ENCODE results near the gene METTL25.

Gene METTL25

GRCh38 chr12:82436354-82436753 is 78.0 kb downstream of the METTL25 start:
- no peak overlapping the region for H3K9ac ChIP-seq
- H3K36me3 ChIP-seq (ENCODE audit: control insufficient read depth, insufficient read depth, low read length): no peaks in the 10 kb centered on the region
- no peaks in the 10 kb centered on the region for H3K79me2 ChIP-seq
- no peak overlapping the region for H3K4me2 ChIP-seq (ENCODE audit: low read length)
- no peak overlapping the region for H2AFZ ChIP-seq
- H3K4me1 ChIP-seq: no peaks in the 10 kb centered on the region
- H3K27me3 ChIP-seq (ENCODE audit: control insufficient read depth, insufficient read depth, low read length): no peaks in the 10 kb centered on the region
- no peaks in the 10 kb centered on the region for H3K9me3 ChIP-seq (ENCODE audit: control insufficient read depth, low read length)
- no peak for TF ChIP-seq CTCF (IDR thresholded peaks at IDR 0.05)
- no peak overlapping the region for H3K4me3 ChIP-seq (ENCODE audit: low read depth, low read length)
- no peak overlapping the region for H3K27ac ChIP-seq

GRCh38 chr12:82437744-82438143 is 79.4 kb downstream of the METTL25 start:
- H3K79me2 ChIP-seq: no peaks in the 10 kb centered on the region
- no peaks in the 10 kb centered on the region for H3K27me3 ChIP-seq (ENCODE audit: control insufficient read depth, insufficient read depth, low read length)
- H2AFZ ChIP-seq: no peak overlapping the region
- no peak for TF ChIP-seq CTCF (IDR thresholded peaks at IDR 0.05)
- no peaks in the 10 kb centered on the region for H3K4me1 ChIP-seq
- no peaks in the 10 kb centered on the region for H3K36me3 ChIP-seq (ENCODE audit: control insufficient read depth, insufficient read depth, low read length)
- H3K9me3 ChIP-seq (ENCODE audit: control insufficient read depth, low read length): no peaks in the 10 kb centered on the region
- H3K4me3 ChIP-seq (ENCODE audit: low read depth, low read length): no peak overlapping the region
- no peak overlapping the region for H3K9ac ChIP-seq
- no peak overlapping the region for H3K4me2 ChIP-seq (ENCODE audit: low read length)
- no peak overlapping the region for H3K27ac ChIP-seq

- no peaks in the 10 kb centered on the region for H3K79me2 ChIP-seq
- no peak overlapping the region for H3K9ac ChIP-seq
- no peaks in the 10 kb centered on the region for H3K4me1 ChIP-seq
- no peaks in the 10 kb centered on the region for H3K36me3 ChIP-seq (ENCODE audit: control insufficient read depth, insufficient read depth, low read length)
- TF ChIP-seq CTCF (IDR thresholded peaks at IDR 0.05): no peak
- no peak overlapping the region for H3K27ac ChIP-seq
- H3K27me3 ChIP-seq (ENCODE audit: control insufficient read depth, insufficient read depth, low read length): no peaks in the 10 kb centered on the region
- no peak overlapping the region for H2AFZ ChIP-seq
- H3K4me3 ChIP-seq (ENCODE audit: low read depth, low read length): no peak overlapping the region
- H3K9me3 ChIP-seq (ENCODE audit: control insufficient read depth, low read length): no peaks in the 10 kb centered on the region
- H3K4me2 ChIP-seq (ENCODE audit: low read length): no peak overlapping the region
Observed at GRCh38 chr12:82438356-82438755, 80.0 kb downstream of the METTL25 start.

- Histone ChIP-seq H3K27ac (no peak overlapping the region), H3K79me2 (no peaks in the 10 kb centered on the region), H3K9me3 (ENCODE audit: control insufficient read depth, low read length) (no peaks in the 10 kb centered on the region), H3K27me3 (ENCODE audit: control insufficient read depth, insufficient read depth, low read length) (no peaks in the 10 kb centered on the region), H3K4me2 (ENCODE audit: low read length) (no peak overlapping the region), H3K4me3 (ENCODE audit: low read depth, low read length) (no peak overlapping the region), H3K36me3 (ENCODE audit: control insufficient read depth, insufficient read depth, low read length) (no peaks in the 10 kb centered on the region), H2AFZ (no peak overlapping the region), H3K4me1 (no peaks in the 10 kb centered on the region), H3K9ac (no peak overlapping the region)
- TF ChIP-seq CTCF (IDR thresholded peaks at IDR 0.05): no peak
Observed at GRCh38 chr12:82440885-82441284, 82.6 kb downstream of the METTL25 start.

GRCh38 chr12:82448911-82449578 is 90.7 kb downstream of the METTL25 start:
- Histone ChIP-seq H3K27ac (no peak overlapping the region), H3K36me3 (ENCODE audit: control insufficient read depth, insufficient read depth, low read length) (no peaks in the 10 kb centered on the region), H2AFZ (no peak overlapping the region), H3K4me3 (ENCODE audit: low read depth, low read length) (no peak overlapping the region), H3K9me3 (ENCODE audit: control insufficient read depth, low read length) (no peaks in the 10 kb centered on the region), H3K27me3 (ENCODE audit: control insufficient read depth, insufficient read depth, low read length) (no peaks in the 10 kb centered on the region), H3K79me2 (no peaks in the 10 kb centered on the region), H3K9ac (no peak overlapping the region), H3K4me1 (no peaks in the 10 kb centered on the region), H3K4me2 (ENCODE audit: low read length) (no peak overlapping the region)
- TF ChIP-seq CTCF (IDR thresholded peaks at IDR 0.05): no peak

All from parathyroid adenoma (tissue), 2 donors.